SK-MEL-5 (cell line): Measurements from ENCODE around the gene FTH1. TPM values are rescaled to one million over a fixed set of nuclear protein-coding genes. Genes with fewer than 3 reads are reported as not detected.
"Not testable (repeated sequence)": the region's sequence is repeated elsewhere in the genome, so short reads cannot be mapped to it uniquely, and the experiment has no call there.

Source experiments
- DNase-seq: peaks from one replicate; pipeline ENCODE4 v3.0.0-alpha.2; 2016; ENCODE audit warnings: low read depth, low spot score
- in situ Hi-C: cut with HindIII; loops from 2 replicates; pipeline ENCODE4 v1.10.0; 2016; ENCODE audit warnings: low sequenced_read_pairs, high pct_unique_total_duplicates, low pct_unique_long_range_greater_than_20kb
- polyA plus RNA-seq, 2 experiments: library from polyadenylated mRNA; depleted of rRNA; stranded (reverse); fragments of >200 nt; gene quantifications; 2 replicates each; pipeline ENCODE4 v1.2.3, GENCODE V29; 2015
- total RNA-seq: library from RNA; depleted of rRNA; stranded (reverse); fragments of >200 nt; shearing (Covaris generic); gene quantifications from 2 replicates; pipeline ENCODE4 v1.2.3, GENCODE V29; 2014; rRNA removed

FTH1 gene
- total RNA-seq, result 1,001 and 1,103 TPM in 2 replicates
- polyA plus RNA-seq (2015; cell fraction: cytosol; rRNA removed), result 4,572 and 4,628 TPM in 2 replicates
- polyA plus RNA-seq (2015; cell fraction: nucleus; rRNA removed), result 450 and 590 TPM in 2 replicates

GRCh38 chr11:61967116-61967923 is at the start of gene FTH1:
Gene FTH1 (minus strand): TSS chr11:61967634. CDS start chr11:61967425, 209 bp downstream.
- in situ Hi-C loops, result no loop called here
- peak; percentile 90 for DNase-seq

- no peak for DNase-seq
- in situ Hi-C loops, result no loop called here
Observed at GRCh38 chr11:62015615-62016014, 48.2 kb upstream of the FTH1 start.

GRCh38 chr11:62013537-62014476 is 46.4 kb upstream of the FTH1 start:
- in situ Hi-C loops, result no loop called here
- no peak for DNase-seq

GRCh38 chr11:62012832-62013461 is 45.5 kb upstream of the FTH1 start:
- in situ Hi-C loops, result no loop called here
- no peak for DNase-seq

GRCh38 chr11:62012451-62012831 is 45.0 kb upstream of the FTH1 start:
- in situ Hi-C loops, result no loop called here
- no peak for DNase-seq

- no peak for DNase-seq
- in situ Hi-C loops, result no loop called here
Observed at GRCh38 chr11:62011881-62012280, 44.4 kb upstream of the FTH1 start.

- DNase-seq, result no peak
- in situ Hi-C loops, result no loop called here
Observed at GRCh38 chr11:62010935-62011528, 43.6 kb upstream of the FTH1 start.

- DNase-seq, result no peak
Observed at GRCh38 chr11:62008193-62008592, 40.8 kb upstream of the FTH1 start.

GRCh38 chr11:62004473-62004872 is 37.0 kb upstream of the FTH1 start:
- in situ Hi-C loops, result no loop called here
- DNase-seq, result no peak

More at GRCh38 chr11:62008193-62008592, 40.8 kb upstream of the FTH1 start:
- in situ Hi-C loops, result no loop called here

GRCh38 chr11:62002283-62002682 is 34.8 kb upstream of the FTH1 start:
- DNase-seq, in situ Hi-C loops: not testable (repeated sequence)

- no peak for DNase-seq
- in situ Hi-C loops, result no loop called here
Observed at GRCh38 chr11:62001450-62002191, 34.2 kb upstream of the FTH1 start.

- in situ Hi-C loops, result no loop called here
- DNase-seq, result no peak
Observed at GRCh38 chr11:62000539-62001446, 33.4 kb upstream of the FTH1 start.

GRCh38 chr11:61999141-61999975 is 31.9 kb upstream of the FTH1 start:
- DNase-seq, result no peak
- in situ Hi-C loops, result no loop called here

GRCh38 chr11:61996933-61997332 is 29.5 kb upstream of the FTH1 start:
- in situ Hi-C loops, result no loop called here
- no peak for DNase-seq

GRCh38 chr11:61994981-61995380 is 27.5 kb upstream of the FTH1 start:
- in situ Hi-C loops, result no loop called here
- DNase-seq, result no peak
